Spleen (tissue), 11 donors: ENCODE measurements around the gene MED25. TPM values are rescaled to one million over a fixed set of nuclear protein-coding genes. Genes with fewer than 3 reads are reported as not detected.
A peak's percentile ranks its signal among the peaks of the same experiment; 100 is the strongest.

Source experiments
- DNase-seq: peaks from one replicate; pipeline ENCODE4 v3.0.0-alpha.2; 2020
- H3K27ac ChIP-seq, 8 donors: fragments of 200-600 bp; sonication (generic) in 7 of 8; 1 replicate in 4 of 8; 2 replicates in 4 of 8; pipeline versions ENCODE4 v1.5.0 to v1.8.0; 2016 to 2021; ENCODE audit warnings: inconsistent platforms in 4 of 8, mild to moderate bottlenecking in 4 of 8, moderate library complexity in 1 of 8
- H3K27me3 ChIP-seq, 7 donors: fragments of 200-600 bp; sonication (generic) in 6 of 7; replicated peaks in 1 of 7; 1 replicate in 4 of 7; 2 replicates in 3 of 7; pipeline versions ENCODE4 v1.5.0 to v1.8.0; 2016 to 2021; ENCODE audit warnings: inconsistent platforms in 3 of 7, mild to moderate bottlenecking in 1 of 7
- H3K36me3 ChIP-seq, 6 donors: fragments of 200-600 bp; sonication (generic) in 5 of 6; 1 replicate in 4 of 6; 2 replicates in 2 of 6; pipeline versions ENCODE4 v1.5.0 to v1.8.0; 2016 to 2021; ENCODE audit warnings: inconsistent platforms in 2 of 6
- H3K4me1 ChIP-seq, 6 donors: fragments of 200-600 bp; sonication (generic) in 5 of 6; 1 replicate in 3 of 6; 2 replicates in 3 of 6; pipeline versions ENCODE4 v1.5.0 to v1.8.0; 2016 to 2021; ENCODE audit warnings: inconsistent platforms in 3 of 6
- H3K4me3 ChIP-seq, 8 donors: fragments of 200-600 bp; sonication (generic) in 7 of 8; 1 replicate in 4 of 8; 2 replicates in 4 of 8; pipeline versions ENCODE4 v1.5.0 to v1.8.0; 2016 to 2021; ENCODE audit warnings: inconsistent platforms in 4 of 8, mild to moderate bottlenecking in 4 of 8, moderate library complexity in 2 of 8
- H3K9me3 ChIP-seq, 8 donors: fragments of 200-600 bp; sonication (generic) in 7 of 8; 1 replicate in 4 of 8; 2 replicates in 4 of 8; pipeline versions ENCODE4 v1.5.0 to v1.8.0; 2016 to 2021; ENCODE audit warnings: inconsistent platforms in 4 of 8
- POLR2A ChIP-seq, 3 donors: fragments of 450-650 bp; IDR thresholded peaks; one replicate each; pipeline ENCODE4 v1.5.1; 2017; ENCODE audit warnings: antibody characterized with exemption in 3 of 3, mild to moderate bottlenecking in 1 of 3
- POLR2AphosphoS5 ChIP-seq, 3 donors: sonication (generic); formaldehyde crosslinking; IDR thresholded peaks; one replicate each; pipeline ENCODE4 v1.5.1; 2017; ENCODE audit warnings: antibody characterized with exemption in 3 of 3
- WGBS, 5 donors: extraction: QIAGEN DNeasy Blood & Tissue Kit in 3 of 5; methylation state at CpG; one replicate each; pipeline versions ENCODE4 v1.1.5 to v1.1.7; 2013 to 2018; 5-methylcytosine and 5-hydroxymethylcytosine counted together
- intact Hi-C: fragments of 100-400 bp; cut with DNase I; formaldehyde crosslinking; loops from one replicate; pipeline ENCODE4 v1.15.0; 2023; ENCODE audit warnings: low total_unique reads
- polyA plus RNA-seq, 3 donors: library from polyadenylated mRNA; stranded (reverse); fragments of 200-250 nt; gene quantifications; one replicate each; pipeline ENCODE4 v1.2.1, GENCODE V29; 2013
- total RNA-seq, 7 donors: library from RNA; depleted of rRNA in 3 of 7; stranded (reverse); fragments of >200 nt in 3 of 7; fragmentation: NEBNext Ultra II Directional in 4 of 7; extraction: Animal tissue kit (Norgen Biotek cat#: 25700) in 4 of 7; gene quantifications; one replicate each; pipeline versions ENCODE4 v1.1.0 to v1.2.1, GENCODE V29; 2016 to 2021
- TF ChIP-seq, protein P1 (sequence below), 11 experiments: fragments of 200-600 bp in 7 of 11; fragments of 450-650 bp in 4 of 11; sonication (generic) in 4 of 11; IDR thresholded peaks in 8 of 11; conservative IDR thresholded peaks in 3 of 11; 1 replicate in 7 of 11; 2 replicates in 4 of 11; pipeline versions ENCODE4 v1.4.0 to v1.8.0; 2016 to 2021; ENCODE audit warnings: antibody characterized with exemption in 11 of 11, inconsistent platforms in 4 of 11, mild to moderate bottlenecking in 1 of 11
- donor health status: healthy with polysubstance abuse.
- donor health status: DM: no; HTN: no; CAD: no; lungs with moderate emphysema.
- donor health status: DM: no; HTN: no; CAD: no.
- donor health status: Bipolar disorder and iron deficiency.
- donor health status: healthy.
- donor health status: DM: no; HTN: no; CAD: no.
- donor health status: DM: yes; HTN: yes; CAD: no.

MED25 gene
- total and polyA plus RNA-seq, 10 donors, result 26.6 to 61.0 (median 44.9) TPM

DNA sequence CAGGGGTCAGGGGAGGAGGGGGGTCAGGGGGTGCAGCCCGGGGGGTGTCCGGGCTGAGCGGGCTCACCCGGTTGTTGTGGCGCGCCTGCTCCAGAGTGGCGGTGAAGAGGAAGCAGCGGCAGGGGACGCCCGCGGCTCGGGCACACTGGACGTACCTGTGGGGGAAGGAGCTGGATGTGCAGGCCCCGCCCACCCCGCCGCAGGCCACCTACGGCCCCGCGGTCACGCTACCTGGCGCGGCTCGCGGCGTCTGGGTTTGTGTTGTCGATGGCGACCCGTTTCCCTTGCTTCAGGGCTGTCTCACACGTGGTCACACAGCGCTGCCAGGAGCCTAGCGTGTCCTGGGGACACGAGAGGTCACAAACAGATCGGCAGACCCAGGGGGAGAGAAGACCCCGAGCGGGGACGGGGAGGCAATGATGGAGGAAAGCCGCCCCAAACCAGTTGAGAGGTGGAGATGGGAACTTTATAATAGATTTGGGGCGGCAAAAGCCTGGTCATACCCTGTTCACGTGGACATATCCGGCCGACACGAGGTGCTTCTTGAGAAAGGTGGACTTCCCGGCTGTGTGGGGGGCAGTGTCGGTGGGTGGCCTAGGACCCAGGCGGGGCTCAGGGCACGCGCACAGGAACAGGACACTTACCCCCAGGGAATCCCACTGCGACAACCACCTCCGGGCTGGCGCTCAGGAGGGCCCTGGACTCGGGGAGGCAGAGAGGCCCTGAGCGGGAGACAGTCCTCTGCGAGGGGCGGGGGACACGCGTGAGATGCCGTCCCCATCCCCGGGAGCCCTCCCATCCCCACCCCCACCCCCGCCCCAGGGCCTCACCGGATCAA, 43.7 kb downstream of the MED25 start:
- H3K27ac ChIP-seq, result peak overlapping the region; percentile 39 to 87 (median 79)
- TF ChIP-seq POLR2AphosphoS5 (IDR thresholded peaks at IDR 0.05), result peak in 1 of 3 donors; percentile 44
- TF ChIP-seq POLR2A (IDR thresholded peaks at IDR 0.05), result no peak
- WGBS, 5 donors, result 77 to 90% (median 85%) methylated on average over 43 to 60 of the region's 60 CpGs

DNA sequence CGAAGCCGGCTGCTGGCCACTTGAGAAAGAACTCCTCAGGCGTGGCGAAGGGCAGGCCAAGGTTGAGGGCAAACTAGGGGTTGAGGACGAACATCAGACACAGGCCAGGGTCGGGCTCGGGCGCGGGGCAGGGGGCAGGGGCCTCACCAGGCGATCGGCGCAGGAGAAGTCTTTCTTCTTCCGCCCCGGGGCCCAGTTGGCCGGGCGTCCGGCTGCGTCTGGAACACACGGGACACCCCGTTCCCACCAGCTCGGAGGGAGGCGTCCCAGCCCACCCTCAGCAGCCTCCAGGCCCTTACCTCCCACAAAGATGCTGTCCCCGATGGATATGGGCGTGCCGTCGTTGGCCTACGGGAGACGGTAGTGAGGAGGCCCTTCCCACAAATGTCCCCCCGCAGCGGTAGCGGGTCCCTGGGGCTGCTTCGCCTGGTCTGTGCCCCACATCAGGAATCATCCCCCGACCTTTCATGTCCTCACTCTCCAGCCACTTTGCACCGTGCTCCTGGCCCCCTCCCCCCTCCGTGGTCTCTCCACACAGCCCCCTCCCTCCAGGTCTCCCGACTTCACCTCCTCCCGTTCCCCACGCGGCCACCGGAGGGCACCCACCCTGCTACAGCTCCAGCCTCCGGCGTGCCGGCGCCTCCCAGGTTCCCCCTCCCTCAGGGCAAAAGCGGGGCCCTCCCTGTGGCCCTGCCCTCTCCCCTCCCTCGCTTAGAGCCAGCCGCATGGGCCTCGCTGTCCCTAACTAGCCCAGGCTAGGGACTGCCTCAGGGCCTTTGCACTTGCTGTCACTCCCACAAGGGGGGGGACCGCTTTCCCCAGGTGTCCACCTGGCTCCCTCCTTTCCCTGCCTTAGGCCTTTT, 44.5 kb downstream of the MED25 start:
- peak in 1 of 3 donors; percentile 31 for TF ChIP-seq POLR2AphosphoS5 (IDR thresholded peaks at IDR 0.05)
- TF ChIP-seq, protein P1, sequence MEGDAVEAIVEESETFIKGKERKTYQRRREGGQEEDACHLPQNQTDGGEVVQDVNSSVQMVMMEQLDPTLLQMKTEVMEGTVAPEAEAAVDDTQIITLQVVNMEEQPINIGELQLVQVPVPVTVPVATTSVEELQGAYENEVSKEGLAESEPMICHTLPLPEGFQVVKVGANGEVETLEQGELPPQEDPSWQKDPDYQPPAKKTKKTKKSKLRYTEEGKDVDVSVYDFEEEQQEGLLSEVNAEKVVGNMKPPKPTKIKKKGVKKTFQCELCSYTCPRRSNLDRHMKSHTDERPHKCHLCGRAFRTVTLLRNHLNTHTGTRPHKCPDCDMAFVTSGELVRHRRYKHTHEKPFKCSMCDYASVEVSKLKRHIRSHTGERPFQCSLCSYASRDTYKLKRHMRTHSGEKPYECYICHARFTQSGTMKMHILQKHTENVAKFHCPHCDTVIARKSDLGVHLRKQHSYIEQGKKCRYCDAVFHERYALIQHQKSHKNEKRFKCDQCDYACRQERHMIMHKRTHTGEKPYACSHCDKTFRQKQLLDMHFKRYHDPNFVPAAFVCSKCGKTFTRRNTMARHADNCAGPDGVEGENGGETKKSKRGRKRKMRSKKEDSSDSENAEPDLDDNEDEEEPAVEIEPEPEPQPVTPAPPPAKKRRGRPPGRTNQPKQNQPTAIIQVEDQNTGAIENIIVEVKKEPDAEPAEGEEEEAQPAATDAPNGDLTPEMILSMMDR (IDR thresholded peaks at IDR 0.05 in 8 of 11, conservative IDR thresholded peaks at IDR 0.05 in 3 of 11), result no peak
- Histone ChIP-seq H3K4me1 (peaks cover 18 to 89% (median 54%) of the 10 kb centered on the region in 6 donors), H3K4me3 (no peak overlapping the region), H3K27me3 (no peaks in the 10 kb centered on the region), H3K9me3 (no peaks in the 10 kb centered on the region), H3K36me3 (peaks cover 4 to 77% (median 70%) of the 10 kb centered on the region in 6 donors), H3K27ac (peak overlapping the region in 3 of 8 donors; percentile 78 to 84 (median 80))
- 81 to 89% (median 85%) methylated on average over 42 to 49 of the region's 49 CpGs for WGBS, 5 donors
- intact Hi-C loops, result no loop called here
- peak; percentile 78 for DNase-seq

More for the DNA sequence above, 43.7 kb downstream of the MED25 start:
- intact Hi-C loops, result no loop called here
- DNase-seq, result peak; percentile 79
- Histone ChIP-seq H3K4me1 (peaks cover 18 to 86% (median 51%) of the 10 kb centered on the region in 6 donors), H3K27me3 (no peaks in the 10 kb centered on the region), H3K9me3 (no peaks in the 10 kb centered on the region), H3K36me3 (peaks cover 4 to 86% (median 78%) of the 10 kb centered on the region in 6 donors), H3K4me3 (no peak overlapping the region)

DNA sequence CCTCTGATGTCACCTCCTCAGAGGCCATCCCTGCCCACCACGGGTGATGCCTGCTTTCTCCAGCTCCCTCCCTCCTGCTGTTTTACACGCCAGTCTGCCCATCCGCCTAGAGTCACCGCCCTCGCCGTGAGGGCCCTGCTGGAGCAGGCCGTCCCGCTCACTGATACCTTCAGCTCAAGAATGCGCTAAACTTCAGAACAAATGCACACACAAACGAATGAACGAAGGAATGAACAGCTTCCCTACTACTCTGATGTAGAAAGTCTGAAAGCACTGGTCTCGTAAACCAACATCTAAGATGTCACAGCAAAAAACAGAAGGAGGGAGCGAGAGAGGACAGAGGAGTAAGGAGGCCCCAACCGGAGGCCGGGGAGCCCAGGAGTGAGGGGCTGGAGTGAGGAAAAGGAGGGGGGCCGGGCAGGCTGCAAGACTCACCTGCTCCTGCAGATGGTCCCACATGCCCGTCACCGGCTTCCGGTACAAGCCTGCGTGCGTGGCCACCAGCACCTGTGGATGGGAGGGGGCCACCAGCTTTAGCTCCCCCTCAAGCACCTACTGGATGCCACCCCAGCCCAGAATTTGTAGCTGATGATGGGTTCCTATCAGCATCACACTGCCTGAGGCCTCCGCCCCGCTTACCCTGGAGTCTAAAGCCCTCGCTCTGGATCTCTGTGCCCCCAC, 45.3 kb downstream of the MED25 start:
- DNase-seq, result no peak
- peaks cover 4 to 70% (median 62%) of the 10 kb centered on the region in 6 donors for H3K36me3 ChIP-seq
- intact Hi-C loops, result no loop called here
- H3K4me3 ChIP-seq, result no peak overlapping the region
- peaks cover 23 to 90% (median 60%) of the 10 kb centered on the region in 6 donors for H3K4me1 ChIP-seq
- H3K9me3 ChIP-seq, result no peaks in the 10 kb centered on the region
- H3K27ac ChIP-seq, result peak overlapping the region in 1 of 8 donors; percentile 80
- no peaks in the 10 kb centered on the region for H3K27me3 ChIP-seq
- no peak for TF ChIP-seq POLR2A (IDR thresholded peaks at IDR 0.05)
- no peak for TF ChIP-seq POLR2AphosphoS5 (IDR thresholded peaks at IDR 0.05)
- TF ChIP-seq, protein P1 (IDR thresholded peaks at IDR 0.05 in 8 of 11, conservative IDR thresholded peaks at IDR 0.05 in 3 of 11), result no peak
- WGBS, 5 donors, result 90 to 96% (median 94%) methylated on average over 22 to 24 of the region's 24 CpGs

DNA sequence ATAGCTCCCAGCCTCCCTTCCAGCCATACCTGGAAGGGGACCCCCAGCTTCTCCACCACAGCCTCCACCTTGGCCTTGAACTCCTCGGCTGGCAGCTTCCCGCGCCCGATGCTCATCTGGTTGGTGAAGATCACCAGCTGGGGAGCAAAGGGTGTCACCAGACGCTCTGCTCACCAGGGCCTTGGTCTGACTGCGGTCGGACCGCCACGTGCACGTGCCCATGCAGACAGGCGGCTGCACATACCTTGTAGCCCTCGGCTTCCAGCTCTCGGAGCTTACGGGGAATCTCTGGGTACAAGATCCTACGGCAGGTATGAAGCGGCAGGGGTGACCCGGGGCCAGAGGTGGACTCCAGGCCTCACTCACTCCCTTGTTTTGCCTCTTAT, 45.8 kb downstream of the MED25 start:
- TF ChIP-seq POLR2A (IDR thresholded peaks at IDR 0.05) (no peak), POLR2AphosphoS5 (IDR thresholded peaks at IDR 0.05) (peak in 1 of 3 donors; percentile 31)
- Histone ChIP-seq H3K9me3 (no peaks in the 10 kb centered on the region), H3K27me3 (no peaks in the 10 kb centered on the region), H3K4me3 (no peak overlapping the region), H3K36me3 (peaks cover 4 to 64% (median 57%) of the 10 kb centered on the region in 6 donors), H3K4me1 (peaks cover 29 to 90% (median 65%) of the 10 kb centered on the region in 6 donors), H3K27ac (no peak overlapping the region)
- WGBS, 5 donors, result 78 to 96% (median 92%) methylated on average over 11 to 17 of the region's 17 CpGs
- intact Hi-C loops, result no loop called here
- DNase-seq, result peak; percentile 77
